Endothelial cell (in vitro differentiated cells): ENCODE data around the gene FADS3. TPM values are rescaled to one million over a fixed set of nuclear protein-coding genes. Genes with fewer than 3 reads are reported as not detected.
A peak's percentile ranks its signal among the peaks of the same experiment; 100 is the strongest.

Experiments used
- DNase-seq: peaks from one replicate; pipeline ENCODE4 v3.0.0; 2021; ENCODE audit warnings: low spot score
- H3K27ac Mint-ChIP-seq: one replicate; pipeline ENCODE4 v1.8.0; 2021; ENCODE audit warnings: mixed read lengths, inconsistent platforms; ENCODE audit not compliant: unreplicated experiment
- H3K27me3 Mint-ChIP-seq: one replicate; pipeline ENCODE4 v1.8.0; 2021; ENCODE audit warnings: mild to moderate bottlenecking, moderate library complexity, mixed read lengths, inconsistent platforms; ENCODE audit not compliant: unreplicated experiment
- H3K36me3 Mint-ChIP-seq: one replicate; pipeline ENCODE4 v1.8.0; 2021; ENCODE audit warnings: mild to moderate bottlenecking, low read depth, mixed read lengths, inconsistent platforms; ENCODE audit not compliant: unreplicated experiment
- H3K4me1 Mint-ChIP-seq: one replicate; pipeline ENCODE4 v1.8.0; 2021; ENCODE audit warnings: mild to moderate bottlenecking, mixed read lengths, inconsistent platforms; ENCODE audit not compliant: unreplicated experiment
- H3K4me3 Mint-ChIP-seq: one replicate; pipeline ENCODE4 v1.8.0; 2021; ENCODE audit warnings: mild to moderate bottlenecking, mixed read lengths, inconsistent platforms; ENCODE audit not compliant: unreplicated experiment
- H3K9me3 Mint-ChIP-seq: one replicate; pipeline ENCODE4 v1.8.0; 2021; ENCODE audit warnings: mixed read lengths, inconsistent platforms; ENCODE audit not compliant: unreplicated experiment
- total RNA-seq: library from RNA; stranded (reverse); fragmentation: NEBNext Ultra II Directional; extraction: Animal tissue kit (Norgen Biotek cat#: 25700); gene quantifications from one replicate; pipeline ENCODE4 v1.2.1, GENCODE V29; 2021; ENCODE audit not compliant: unreplicated experiment
- TF ChIP-seq, protein P1 (sequence below): fragments of 200-600 bp; sonication (generic); IDR thresholded peaks from one replicate; pipeline ENCODE4 v1.5.0; 2021; ENCODE audit warnings: antibody characterized with exemption; ENCODE audit not compliant: unreplicated experiment

Gene FADS3
- total RNA-seq, 1 donor from 2014 or later = 42.0 TPM

DNA sequence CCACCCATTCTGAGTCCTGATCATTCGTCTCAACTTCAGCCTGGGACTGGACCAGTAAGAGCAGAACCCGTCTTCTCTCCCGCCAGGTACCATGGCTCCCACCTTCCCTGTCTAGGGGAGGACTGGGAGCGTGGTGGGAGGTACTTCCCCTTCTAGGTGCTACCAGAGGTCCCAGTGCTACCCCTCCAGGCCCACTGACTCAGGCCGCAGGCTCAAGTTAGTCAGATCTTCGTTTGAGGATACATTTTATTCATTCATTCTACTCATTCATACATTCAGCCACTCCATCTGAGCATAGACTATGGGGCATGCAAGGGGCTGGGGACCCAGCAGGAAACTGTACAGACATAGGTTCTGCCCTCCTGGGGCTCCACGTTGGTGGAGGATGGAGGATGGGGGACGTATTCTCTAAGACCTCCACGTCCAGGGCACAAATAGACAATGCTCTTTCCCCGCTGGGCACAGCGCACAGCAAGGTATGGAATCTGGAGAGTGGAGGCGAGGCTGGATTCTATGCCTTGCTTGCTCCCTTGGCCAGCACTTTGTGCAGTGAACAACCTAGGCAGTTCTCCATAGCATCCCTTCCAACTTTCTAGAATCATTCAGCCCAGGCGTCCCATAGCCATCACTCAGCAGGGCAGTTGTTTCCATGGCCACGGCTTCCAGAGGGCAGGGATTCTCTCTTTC lies 27.0 kb upstream of the FADS3 start:
- DNase-seq = no peak
- TF ChIP-seq, protein P1, sequence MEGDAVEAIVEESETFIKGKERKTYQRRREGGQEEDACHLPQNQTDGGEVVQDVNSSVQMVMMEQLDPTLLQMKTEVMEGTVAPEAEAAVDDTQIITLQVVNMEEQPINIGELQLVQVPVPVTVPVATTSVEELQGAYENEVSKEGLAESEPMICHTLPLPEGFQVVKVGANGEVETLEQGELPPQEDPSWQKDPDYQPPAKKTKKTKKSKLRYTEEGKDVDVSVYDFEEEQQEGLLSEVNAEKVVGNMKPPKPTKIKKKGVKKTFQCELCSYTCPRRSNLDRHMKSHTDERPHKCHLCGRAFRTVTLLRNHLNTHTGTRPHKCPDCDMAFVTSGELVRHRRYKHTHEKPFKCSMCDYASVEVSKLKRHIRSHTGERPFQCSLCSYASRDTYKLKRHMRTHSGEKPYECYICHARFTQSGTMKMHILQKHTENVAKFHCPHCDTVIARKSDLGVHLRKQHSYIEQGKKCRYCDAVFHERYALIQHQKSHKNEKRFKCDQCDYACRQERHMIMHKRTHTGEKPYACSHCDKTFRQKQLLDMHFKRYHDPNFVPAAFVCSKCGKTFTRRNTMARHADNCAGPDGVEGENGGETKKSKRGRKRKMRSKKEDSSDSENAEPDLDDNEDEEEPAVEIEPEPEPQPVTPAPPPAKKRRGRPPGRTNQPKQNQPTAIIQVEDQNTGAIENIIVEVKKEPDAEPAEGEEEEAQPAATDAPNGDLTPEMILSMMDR = no peak
- H3K4me3 Mint-ChIP-seq = peak overlapping the region; percentile 90
- peaks cover 33% of the 10 kb centered on the region for H3K4me1 Mint-ChIP-seq
- H3K9me3 Mint-ChIP-seq = no peaks in the 10 kb centered on the region
- H3K27ac Mint-ChIP-seq = no peak overlapping the region
- H3K27me3 Mint-ChIP-seq = peaks cover 6% of the 10 kb centered on the region
- no peaks in the 10 kb centered on the region for H3K36me3 Mint-ChIP-seq

DNA sequence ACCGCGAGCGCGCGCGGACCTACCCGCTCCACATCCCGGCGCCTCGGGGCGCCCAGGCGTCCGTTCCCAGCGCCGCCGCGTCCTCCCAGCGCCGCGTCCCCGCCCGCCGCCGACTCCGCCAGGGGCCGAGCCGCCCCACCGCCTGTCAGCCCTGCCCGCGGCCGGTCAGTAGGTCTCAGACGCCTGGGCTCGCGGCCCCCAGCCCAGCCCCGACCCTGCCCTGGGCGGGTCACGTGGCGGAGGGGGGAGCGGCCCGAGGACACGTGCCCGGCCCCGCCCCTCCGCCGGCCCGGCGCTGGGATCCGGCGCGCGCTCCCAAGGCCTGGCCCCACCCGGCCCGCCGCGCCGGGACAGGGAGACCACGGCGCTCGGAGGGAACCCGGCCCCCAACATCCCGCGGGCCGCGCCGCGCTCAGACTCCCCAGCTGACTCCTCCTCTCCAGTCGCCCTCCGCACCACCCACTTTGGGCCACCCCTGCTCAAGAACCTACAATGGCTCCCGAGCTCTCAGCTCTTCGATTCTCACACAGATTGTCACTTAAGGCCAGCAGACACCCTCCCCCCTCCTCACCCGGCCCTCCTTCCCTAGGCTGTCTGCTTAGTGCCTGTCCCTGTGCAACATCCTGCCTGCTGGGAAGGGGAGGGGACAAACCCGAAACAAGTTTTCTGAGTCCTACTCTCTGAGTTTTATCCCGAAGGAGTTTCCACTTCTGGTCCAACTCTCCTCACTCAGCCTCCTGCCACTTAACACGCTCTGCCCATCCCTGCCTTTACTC lies 26.2 kb upstream of the FADS3 start, which contains the start of gene RAB3IL1:
Gene RAB3IL1 (minus strand): TSS at position 233 of the 776 bp plus-strand sequence. CDS start 199 bp downstream, at position 34.
- H3K27me3 Mint-ChIP-seq = peaks cover 10% of the 10 kb centered on the region
- H3K4me1 Mint-ChIP-seq = peaks cover 27% of the 10 kb centered on the region

DNA sequence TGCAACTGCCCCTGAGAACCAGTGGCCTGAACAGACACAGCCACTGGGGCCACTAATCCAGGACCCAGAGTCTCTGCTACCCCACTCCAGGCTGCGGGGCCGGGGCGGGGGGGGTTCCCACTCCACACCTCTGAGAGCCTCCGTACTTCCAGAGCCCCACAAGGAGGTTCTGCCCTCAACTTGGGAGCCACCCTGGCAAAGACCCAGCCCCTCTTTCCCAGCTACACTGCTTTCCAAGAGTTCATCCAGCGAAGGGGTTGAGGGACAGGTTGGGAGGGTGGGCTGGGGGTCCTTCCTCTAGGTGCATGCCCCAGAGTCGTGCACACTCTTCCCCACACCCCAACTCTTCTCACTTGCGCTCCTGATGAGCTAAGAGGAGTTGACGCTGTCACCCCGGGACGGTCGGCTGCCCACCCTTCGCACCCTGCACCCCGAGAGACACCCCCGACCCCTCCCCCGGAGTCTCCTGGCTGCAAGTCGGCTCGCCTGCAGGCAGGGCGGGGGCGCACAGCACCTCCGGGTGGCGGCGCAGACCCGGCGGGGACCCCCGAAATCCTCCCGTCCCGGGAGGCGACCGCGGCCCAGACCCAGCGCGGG lies 25.5 kb upstream of the FADS3 start:
- DNase-seq = no peak

More for the DNA sequence above, 26.2 kb upstream of the FADS3 start, which contains the start of gene RAB3IL1:
- TF ChIP-seq, protein P1 = no peak
- H3K9me3 Mint-ChIP-seq = no peaks in the 10 kb centered on the region
- H3K36me3 Mint-ChIP-seq = no peaks in the 10 kb centered on the region
- no peak within 1 kb of the TSS for H3K27ac Mint-ChIP-seq
- peak; percentile 52 for DNase-seq
- peak within 1 kb of the TSS; percentile 90 for H3K4me3 Mint-ChIP-seq

DNA sequence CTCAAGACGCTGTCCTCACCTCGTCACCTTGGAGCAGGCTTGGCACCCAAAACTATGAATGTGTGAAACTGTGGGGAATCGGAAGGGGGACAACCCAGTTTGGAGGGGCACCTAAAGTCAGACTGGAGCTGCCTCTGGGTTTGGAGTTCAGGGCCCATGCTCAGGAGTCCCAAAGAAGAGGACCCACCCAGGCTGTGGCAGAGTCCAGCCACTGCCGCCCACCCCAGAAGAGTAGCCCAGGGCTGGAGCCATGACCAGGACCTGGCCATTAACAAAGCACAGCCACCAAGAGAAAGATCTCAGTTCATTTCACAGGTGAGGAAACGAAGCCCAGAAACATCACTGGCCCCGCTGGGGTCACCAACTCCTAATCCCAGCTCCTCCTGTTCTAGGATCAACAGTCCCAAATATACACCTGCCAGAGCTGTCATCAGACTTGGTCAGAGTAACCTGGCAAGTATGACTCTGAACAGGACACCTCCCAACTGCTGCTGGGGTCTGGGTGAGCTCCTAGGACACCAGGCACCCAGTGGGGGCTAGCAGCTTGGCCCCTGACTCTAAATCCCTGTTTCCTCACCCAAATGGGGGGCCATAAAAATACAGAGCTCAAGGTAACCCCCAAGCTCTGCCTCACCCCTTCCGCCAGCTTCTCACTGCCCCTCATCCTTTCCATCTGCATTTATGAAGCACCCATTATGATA lies 23.3 kb upstream of the FADS3 start:
- no peak for DNase-seq
- H3K36me3 Mint-ChIP-seq = no peaks in the 10 kb centered on the region
- H3K4me3 Mint-ChIP-seq = no peak overlapping the region
- H3K27ac Mint-ChIP-seq = no peak overlapping the region
- H3K4me1 Mint-ChIP-seq = peaks cover 33% of the 10 kb centered on the region
- TF ChIP-seq, protein P1 = no peak
- no peaks in the 10 kb centered on the region for H3K9me3 Mint-ChIP-seq
- peaks cover 13% of the 10 kb centered on the region for H3K27me3 Mint-ChIP-seq

More for the DNA sequence above, 25.5 kb upstream of the FADS3 start:
- Mint-ChIP-seq H3K4me1 (peaks cover 28% of the 10 kb centered on the region), H3K27ac (no peak overlapping the region), H3K27me3 (peaks cover 11% of the 10 kb centered on the region), H3K4me3 (peak overlapping the region; percentile 65), H3K36me3 (no peaks in the 10 kb centered on the region), H3K9me3 (no peaks in the 10 kb centered on the region)
- TF ChIP-seq, protein P1 = no peak
